ENCODE results near the gene BLCAP. TPM values are rescaled to one million over a fixed set of nuclear protein-coding genes. Genes with fewer than 3 reads are reported as not detected.
A peak's percentile ranks its signal among the peaks of the same experiment; 100 is the strongest.

Gene BLCAP
- total and polyA plus RNA-seq, 3 experiments from 2014 or later = 37.5 to 74.7 (median 40.9) TPM

DNA sequence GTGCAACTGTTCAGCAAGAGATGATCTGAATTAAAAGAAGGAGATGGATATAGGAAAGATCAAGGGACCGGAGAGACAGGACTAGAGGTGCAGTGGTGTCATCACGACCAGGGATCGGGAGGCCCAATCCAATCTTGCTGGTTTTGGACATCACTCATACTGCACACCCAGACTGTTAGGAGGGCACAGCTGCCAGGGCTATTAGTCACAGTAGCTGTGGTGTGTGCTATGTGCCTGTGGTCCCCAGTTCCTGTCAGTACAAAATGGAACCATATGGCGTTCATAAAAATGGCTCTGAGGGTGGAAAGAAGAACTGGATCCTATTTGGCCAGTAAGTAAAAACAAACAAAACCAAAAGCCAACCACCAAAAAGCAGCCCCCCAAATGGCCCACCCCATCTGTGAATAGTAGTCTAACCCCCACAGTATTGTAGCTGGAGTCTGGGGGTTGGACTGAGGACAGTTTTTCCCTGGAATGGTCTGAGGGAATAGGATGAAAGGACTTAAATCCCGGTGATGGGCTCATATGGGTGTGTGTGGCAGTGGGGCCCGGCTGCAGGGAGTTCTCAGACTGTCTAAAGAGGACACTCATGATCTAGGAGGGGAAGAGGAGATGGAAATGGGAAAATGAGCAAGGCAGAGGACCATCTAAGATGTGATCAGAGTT lies 15.9 kb downstream of the BLCAP start:
- no peak for DNase-seq
- ChIA-PET POLR2A (no interaction called here), CTCF (no interaction called here)
- H3K27ac Mint-ChIP-seq = peak overlapping the region in 3 of 8 donors; percentile 11 to 62 (median 55)
- Histone ChIP-seq H3K4me1 (ENCODE audit: insufficient read depth, low read length) (no peaks in the 10 kb centered on the region), H3K27ac (ENCODE audit: low read depth, low read length) (no peak overlapping the region), H3K4me3 (ENCODE audit: low read length) (no peak overlapping the region), H3K27me3 (ENCODE audit: insufficient read depth, low read length, poor library complexity, severe bottlenecking) (no peaks in the 10 kb centered on the region), H3K9me3 (ENCODE audit: low read length) (no peaks in the 10 kb centered on the region), H3K36me3 (ENCODE audit: insufficient read depth, low read length) (peaks cover 14% of the 10 kb centered on the region)
- no peaks in the 10 kb centered on the region for H3K9me3 Mint-ChIP-seq
- peaks cover 0 to 33% (median 27%) of the 10 kb centered on the region in 3 donors for H3K4me1 Mint-ChIP-seq
- H3K36me3 Mint-ChIP-seq = peaks cover 11 to 53% (median 12%) of the 10 kb centered on the region in 3 donors
- no peaks in the 10 kb centered on the region for H3K27me3 Mint-ChIP-seq
- H3K4me3 Mint-ChIP-seq = no peak overlapping the region

- H3K27me3 Mint-ChIP-seq = no peaks in the 10 kb centered on the region
- Histone ChIP-seq H3K36me3 (ENCODE audit: insufficient read depth, low read length) (peaks cover 14% of the 10 kb centered on the region), H3K27ac (ENCODE audit: low read depth, low read length) (no peak overlapping the region), H3K9me3 (ENCODE audit: low read length) (no peaks in the 10 kb centered on the region), H3K4me1 (ENCODE audit: insufficient read depth, low read length) (no peaks in the 10 kb centered on the region), H3K27me3 (ENCODE audit: insufficient read depth, low read length, poor library complexity, severe bottlenecking) (no peaks in the 10 kb centered on the region), H3K4me3 (ENCODE audit: low read length) (no peak overlapping the region)
- peaks cover 8 to 42% (median 11%) of the 10 kb centered on the region in 3 donors for H3K36me3 Mint-ChIP-seq
- POLR2A ChIA-PET = no interaction called here
- no peak overlapping the region for H3K4me3 Mint-ChIP-seq
- peaks cover 0 to 23% (median 21%) of the 10 kb centered on the region in 3 donors for H3K4me1 Mint-ChIP-seq
- peak overlapping the region in 1 of 8 donors; percentile 13 for H3K27ac Mint-ChIP-seq
- CTCF ChIA-PET = no interaction called here
- DNase-seq = no peak
- H3K9me3 Mint-ChIP-seq = no peaks in the 10 kb centered on the region
Measured at GRCh38 chr20:37510226-37510625, 17.4 kb downstream of the BLCAP start.

GRCh38 chr20:37506152-37506725 lies 21.4 kb downstream of the BLCAP start:
- H3K36me3 ChIP-seq (ENCODE audit: insufficient read depth, low read length) = peaks cover 3% of the 10 kb centered on the region
- POLR2A ChIA-PET = no interaction called here
- no peak overlapping the region for H3K4me3 Mint-ChIP-seq
- no peaks in the 10 kb centered on the region for H3K27me3 Mint-ChIP-seq
- no peak overlapping the region for H3K27ac Mint-ChIP-seq
- H3K4me1 Mint-ChIP-seq = peaks cover 4 to 8% (median 5%) of the 10 kb centered on the region in 3 donors
- H3K27me3 ChIP-seq (ENCODE audit: insufficient read depth, low read length, poor library complexity, severe bottlenecking) = no peaks in the 10 kb centered on the region
- CTCF ChIA-PET = no interaction called here
- no peaks in the 10 kb centered on the region for H3K4me1 ChIP-seq (ENCODE audit: insufficient read depth, low read length)
- DNase-seq = no peak
- H3K36me3 Mint-ChIP-seq = peaks cover 4 to 15% (median 8%) of the 10 kb centered on the region in 3 donors
- H3K4me3 ChIP-seq (ENCODE audit: low read length) = no peak overlapping the region
- no peak overlapping the region for H3K27ac ChIP-seq (ENCODE audit: low read depth, low read length)
- H3K9me3 ChIP-seq (ENCODE audit: low read length) = no peaks in the 10 kb centered on the region
- H3K9me3 Mint-ChIP-seq = no peaks in the 10 kb centered on the region

DNA sequence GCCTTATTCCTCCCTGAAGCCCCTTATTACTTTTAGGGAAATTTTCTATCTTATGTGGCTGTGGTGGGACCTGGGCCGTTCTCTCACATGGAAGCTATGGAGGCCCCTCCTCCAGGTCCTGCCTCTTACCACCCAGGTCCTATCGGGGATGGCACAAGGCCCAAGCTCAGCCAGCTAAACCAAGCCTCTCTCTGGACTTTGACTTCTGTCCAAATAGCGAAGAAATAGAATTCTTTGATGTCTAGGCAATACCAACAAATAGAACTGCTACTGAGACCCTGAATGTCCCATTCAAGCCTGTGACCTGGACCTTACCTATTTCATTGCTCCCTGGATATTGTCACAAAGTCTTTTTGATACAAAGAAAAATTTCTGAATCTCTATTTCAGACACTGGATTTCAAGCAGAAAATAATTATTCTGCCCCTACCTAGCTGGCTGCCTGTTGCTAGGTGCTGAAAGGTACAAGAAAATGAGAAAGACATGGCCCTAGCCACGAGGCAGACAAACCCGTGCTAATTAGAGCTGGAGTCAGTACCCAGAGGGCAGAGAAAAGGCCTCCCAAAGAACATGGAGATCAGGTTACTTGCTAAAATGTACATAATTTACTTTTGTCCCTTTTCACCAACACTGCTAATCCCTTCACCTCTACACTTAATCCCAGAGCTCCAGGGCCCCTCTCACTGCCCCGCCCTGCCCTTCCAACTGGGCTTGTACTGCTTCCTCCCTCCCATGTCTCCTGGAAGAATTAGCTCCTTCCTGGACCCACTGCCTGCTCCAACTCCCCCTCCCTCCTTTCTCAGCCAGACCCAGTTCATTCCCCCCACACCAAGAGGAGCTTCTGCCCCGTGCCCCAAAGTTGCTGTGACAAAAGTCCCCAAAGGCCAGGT lies 22.2 kb downstream of the BLCAP start:
- ChIA-PET POLR2A (no interaction called here), CTCF (no interaction called here)
- Histone ChIP-seq H3K9me3 (ENCODE audit: low read length) (no peaks in the 10 kb centered on the region), H3K4me1 (ENCODE audit: insufficient read depth, low read length) (no peaks in the 10 kb centered on the region), H3K4me3 (ENCODE audit: low read length) (no peak overlapping the region), H3K36me3 (ENCODE audit: insufficient read depth, low read length) (no peaks in the 10 kb centered on the region), H3K27ac (ENCODE audit: low read depth, low read length) (no peak overlapping the region), H3K27me3 (ENCODE audit: insufficient read depth, low read length, poor library complexity, severe bottlenecking) (no peaks in the 10 kb centered on the region)
- DNase-seq = no peak
- H3K4me3 Mint-ChIP-seq = no peak overlapping the region
- peaks cover 0 to 8% (median 4%) of the 10 kb centered on the region in 3 donors for H3K36me3 Mint-ChIP-seq
- H3K27ac Mint-ChIP-seq = peak overlapping the region in 2 of 8 donors; percentile 71 to 74
- H3K27me3 Mint-ChIP-seq = no peaks in the 10 kb centered on the region
- no peaks in the 10 kb centered on the region for H3K9me3 Mint-ChIP-seq
- H3K4me1 Mint-ChIP-seq = peaks cover 4 to 5% (median 4%) of the 10 kb centered on the region in 3 donors

GRCh38 chr20:37504404-37505096 lies 23.1 kb downstream of the BLCAP start:
- H3K4me1 Mint-ChIP-seq = peaks cover 2 to 5% (median 4%) of the 10 kb centered on the region in 3 donors
- peaks cover 0 to 6% (median 2%) of the 10 kb centered on the region in 3 donors for H3K36me3 Mint-ChIP-seq

DNA sequence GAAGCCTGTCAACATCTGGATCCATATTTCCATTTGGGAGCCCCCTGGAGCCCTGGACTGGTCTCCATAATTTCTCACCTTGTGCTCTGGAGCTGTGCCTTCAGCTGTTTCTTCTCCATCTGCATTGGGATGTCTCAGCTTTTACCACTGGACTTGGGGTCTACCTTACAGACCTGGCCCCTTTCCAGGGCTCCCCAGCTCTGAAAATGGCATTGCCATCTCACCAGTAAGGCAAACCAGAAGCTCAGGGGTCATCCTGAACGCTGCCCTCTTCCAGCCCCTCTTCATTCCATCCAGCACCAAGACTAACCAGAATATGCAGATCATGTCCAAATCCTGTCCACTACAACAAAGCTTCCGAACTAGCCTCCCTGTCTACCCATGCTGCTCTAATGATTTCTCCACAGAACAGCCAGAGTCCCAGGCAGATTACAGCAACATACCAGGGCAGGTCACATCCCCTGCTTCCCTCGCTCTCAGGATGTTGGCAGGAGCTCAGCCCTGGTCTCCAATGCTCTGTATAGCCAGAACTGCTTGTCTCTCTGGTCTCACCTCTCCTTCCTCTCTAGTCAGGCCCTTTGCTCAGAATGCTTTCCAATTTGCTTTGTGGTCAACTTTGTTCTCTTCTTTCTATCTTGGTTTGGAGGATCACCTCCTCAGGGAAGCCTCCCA lies 24.3 kb downstream of the BLCAP start:
- POLR2A ChIA-PET = no interaction called here
- DNase-seq = no peak
- peaks cover 0 to 5% (median 2%) of the 10 kb centered on the region in 3 donors for H3K4me1 Mint-ChIP-seq
- no peak overlapping the region for H3K4me3 Mint-ChIP-seq
- no peak overlapping the region for H3K27ac Mint-ChIP-seq
- no peak overlapping the region for H3K27ac ChIP-seq (ENCODE audit: low read depth, low read length)
- peaks cover 0 to 11% (median 4%) of the 10 kb centered on the region in 3 donors for H3K36me3 Mint-ChIP-seq
- H3K27me3 ChIP-seq (ENCODE audit: insufficient read depth, low read length, poor library complexity, severe bottlenecking) = no peaks in the 10 kb centered on the region
- no peak overlapping the region for H3K4me3 ChIP-seq (ENCODE audit: low read length)
- H3K9me3 Mint-ChIP-seq = no peaks in the 10 kb centered on the region
- CTCF ChIA-PET = no interaction called here
- no peaks in the 10 kb centered on the region for H3K9me3 ChIP-seq (ENCODE audit: low read length)
- no peaks in the 10 kb centered on the region for H3K36me3 ChIP-seq (ENCODE audit: insufficient read depth, low read length)
- no peaks in the 10 kb centered on the region for H3K4me1 ChIP-seq (ENCODE audit: insufficient read depth, low read length)
- no peaks in the 10 kb centered on the region for H3K27me3 Mint-ChIP-seq

More at GRCh38 chr20:37504404-37505096, 23.1 kb downstream of the BLCAP start:
- ChIA-PET CTCF (no interaction called here), POLR2A (no interaction called here)
- H3K4me3 ChIP-seq (ENCODE audit: low read length) = no peak overlapping the region
- Mint-ChIP-seq H3K9me3 (no peaks in the 10 kb centered on the region), H3K27ac (peak overlapping the region in 1 of 8 donors; percentile 64), H3K4me3 (no peak overlapping the region), H3K27me3 (no peaks in the 10 kb centered on the region)
- no peak for DNase-seq
- no peaks in the 10 kb centered on the region for H3K36me3 ChIP-seq (ENCODE audit: insufficient read depth, low read length)
- no peak overlapping the region for H3K27ac ChIP-seq (ENCODE audit: low read depth, low read length)
- no peaks in the 10 kb centered on the region for H3K27me3 ChIP-seq (ENCODE audit: insufficient read depth, low read length, poor library complexity, severe bottlenecking)
- H3K4me1 ChIP-seq (ENCODE audit: insufficient read depth, low read length) = no peaks in the 10 kb centered on the region
- H3K9me3 ChIP-seq (ENCODE audit: low read length) = no peaks in the 10 kb centered on the region

- no peaks in the 10 kb centered on the region for H3K27me3 Mint-ChIP-seq
- no peaks in the 10 kb centered on the region for H3K27me3 ChIP-seq (ENCODE audit: insufficient read depth, low read length, poor library complexity, severe bottlenecking)
- no peak overlapping the region for H3K27ac ChIP-seq (ENCODE audit: low read depth, low read length)
- ChIA-PET CTCF (interaction anchor here (1.2 kb wide), 1 partner anchor 32 kb away, joined by 3 read pairs; no protein-coding TSS in a partner anchor), POLR2A (no interaction called here)
- DNase-seq = no peak
- H3K4me1 Mint-ChIP-seq = peaks cover 0 to 5% (median 2%) of the 10 kb centered on the region in 3 donors
- H3K9me3 ChIP-seq (ENCODE audit: low read length) = no peaks in the 10 kb centered on the region
- H3K36me3 ChIP-seq (ENCODE audit: insufficient read depth, low read length) = no peaks in the 10 kb centered on the region
- H3K36me3 Mint-ChIP-seq = peaks cover 0 to 19% (median 6%) of the 10 kb centered on the region in 3 donors
- no peaks in the 10 kb centered on the region for H3K4me1 ChIP-seq (ENCODE audit: insufficient read depth, low read length)
- H3K27ac Mint-ChIP-seq = peak overlapping the region in 1 of 8 donors; percentile 33
- no peak overlapping the region for H3K4me3 ChIP-seq (ENCODE audit: low read length)
- no peak overlapping the region for H3K4me3 Mint-ChIP-seq
- no peaks in the 10 kb centered on the region for H3K9me3 Mint-ChIP-seq
Measured at GRCh38 chr20:37502654-37503053, 25.0 kb downstream of the BLCAP start.

Data from CD8-positive, alpha-beta memory T cell (primary cell).